Stimulated activated CD4-positive, alpha-beta T cell treated with anti-CD3 and anti-CD28 coated beads, TNF-alpha, amount 100 ng/mL, for 4 hours (primary cell): ENCODE data around the gene PSMD9.
"Not testable (repeated sequence)": the region's sequence is repeated elsewhere in the genome, so short reads cannot be mapped to it uniquely, and the experiment has no call there.

ENCODE experiments used
- DNase-seq, 3 experiments: peaks; one replicate each; pipeline ENCODE4 v3.0.0-alpha.2; 2020; ENCODE audit warnings: low read depth in 3 of 3

Gene PSMD9

DNA sequence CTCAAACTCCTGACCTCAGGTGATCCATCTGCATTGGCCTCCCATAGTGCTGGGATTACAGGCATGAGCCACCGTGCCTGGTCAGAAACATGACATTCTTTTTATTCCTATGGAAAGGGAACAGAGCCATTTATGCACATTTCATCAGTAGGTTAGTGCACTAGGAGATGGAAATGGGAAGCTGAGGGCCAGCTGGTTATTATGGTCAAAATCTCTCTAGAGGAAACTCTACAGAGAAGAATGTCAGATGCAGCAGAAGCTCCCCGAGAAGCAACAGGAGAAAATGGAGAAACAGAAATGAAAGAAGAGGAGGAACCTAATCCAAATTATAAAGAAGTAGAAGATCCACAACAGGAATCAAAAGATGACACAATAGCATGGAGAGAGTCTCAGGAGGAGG lies 32.5 kb downstream of the PSMD9 start:
- DNase-seq, result no peak

DNA sequence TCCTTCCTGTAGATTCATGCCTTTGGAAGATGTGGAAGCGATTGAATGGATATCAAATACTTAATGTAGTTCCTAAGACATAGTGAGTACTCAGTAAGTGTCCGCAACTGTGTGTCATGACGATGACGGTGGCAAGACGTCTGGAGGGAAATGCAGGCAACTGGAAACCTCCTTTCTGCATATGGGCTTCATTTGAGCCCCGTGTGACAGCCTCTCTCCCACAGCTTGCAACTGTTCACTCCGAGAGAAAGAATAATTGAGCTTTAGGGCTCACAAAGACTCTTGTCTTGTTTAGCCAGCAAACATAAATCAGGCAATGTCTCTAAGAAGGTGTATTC lies 36.7 kb downstream of the PSMD9 start:
- no peak for DNase-seq

DNA sequence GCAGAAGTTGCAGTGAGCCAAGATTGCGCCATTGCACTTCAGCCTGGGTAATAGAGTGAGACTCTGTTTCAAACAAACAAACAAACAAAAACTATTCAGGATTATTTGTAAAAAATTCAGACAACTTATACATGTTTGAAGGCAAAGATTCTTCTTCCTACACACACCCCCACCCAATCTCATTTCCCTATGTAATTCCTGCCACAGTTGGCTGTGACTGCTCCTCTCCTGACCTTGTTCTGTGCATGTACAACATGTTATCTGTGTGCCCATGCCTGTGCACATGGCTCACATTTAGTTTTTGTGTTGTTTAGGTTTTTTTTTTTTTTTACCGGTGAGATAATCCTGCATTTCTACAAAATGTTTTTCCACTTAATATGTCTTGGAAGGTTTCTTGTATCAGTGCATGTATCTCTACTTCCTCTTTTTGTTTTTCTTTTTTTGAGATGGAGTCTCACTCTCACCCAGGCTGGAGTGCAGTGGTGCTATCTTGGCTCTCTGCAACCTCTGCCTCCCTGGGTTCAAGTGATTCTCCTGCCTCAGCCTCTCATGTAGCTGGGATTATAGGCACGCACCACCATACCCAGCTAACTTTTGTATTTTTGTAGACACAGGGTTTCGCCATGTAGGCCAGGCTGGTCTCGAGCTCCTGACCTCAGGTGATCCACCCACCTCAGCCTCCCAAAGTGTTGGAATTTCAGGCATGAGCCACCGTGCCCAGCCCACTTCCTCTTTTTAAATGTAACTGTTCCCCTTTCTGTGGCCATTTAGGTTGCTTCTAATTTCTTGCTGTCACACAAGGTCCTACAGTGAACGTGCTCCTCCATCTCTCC lies 38.5 kb downstream of the PSMD9 start:
- DNase-seq, result no peak

DNA sequence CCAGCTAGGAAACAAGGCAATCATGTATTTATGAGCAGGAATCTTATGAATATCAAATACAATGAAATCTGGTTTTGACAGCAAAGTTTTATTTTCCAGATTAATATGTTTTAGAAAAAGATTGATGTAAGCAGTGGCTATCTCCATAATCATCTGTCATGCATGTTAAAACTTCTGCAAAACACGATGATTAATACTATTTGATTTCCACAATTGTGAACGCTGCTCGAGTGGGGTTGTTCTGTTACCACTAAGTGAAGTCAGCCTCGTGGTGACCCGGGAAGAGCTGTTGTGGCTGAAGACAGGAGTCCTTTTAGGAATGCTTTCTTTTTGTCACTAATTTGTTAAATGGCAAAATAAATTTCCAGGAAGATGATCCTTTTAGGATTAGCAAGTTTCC lies 39.2 kb downstream of the PSMD9 start:
- no peak for DNase-seq

DNA sequence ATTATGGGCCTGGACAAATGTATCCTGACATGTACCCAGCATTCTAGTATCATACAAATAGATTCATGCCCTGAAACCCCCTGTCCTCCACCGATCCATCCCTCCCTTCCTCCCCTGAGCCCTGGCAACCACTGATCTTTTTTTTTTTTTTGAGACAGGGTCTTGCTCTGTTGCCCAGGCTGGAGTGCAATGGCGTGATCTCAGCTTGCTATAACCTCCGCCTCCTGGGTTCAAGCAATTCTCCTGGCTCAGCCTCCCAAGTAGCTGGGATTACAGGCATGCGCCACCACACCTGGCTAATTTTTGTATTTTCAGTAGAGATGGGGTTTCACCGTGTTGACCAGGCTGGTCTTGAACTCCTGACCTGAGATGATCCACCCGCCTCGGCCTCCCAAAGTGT lies 41.0 kb downstream of the PSMD9 start:
- DNase-seq, result not testable (repeated sequence)

DNA sequence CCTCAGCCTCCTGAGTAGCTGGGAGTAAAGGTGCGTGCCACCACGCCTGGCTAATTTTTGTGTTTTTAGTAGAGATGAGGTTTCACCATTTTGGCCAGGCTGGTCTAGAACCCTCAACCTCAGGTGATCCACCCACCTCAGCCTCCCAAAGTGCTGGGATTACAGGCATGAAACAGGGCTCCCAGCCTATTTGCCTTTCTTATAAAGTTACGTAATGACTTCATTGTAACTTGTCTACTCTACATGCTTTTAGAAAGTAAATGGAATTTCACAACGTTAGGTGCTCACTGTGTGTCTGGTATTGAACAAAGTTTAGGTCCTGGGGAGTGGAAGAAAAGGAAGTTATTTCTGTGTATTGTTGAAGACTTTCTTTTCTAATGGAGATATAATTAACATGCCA lies 42.3 kb downstream of the PSMD9 start:
- DNase-seq, result no peak

DNA sequence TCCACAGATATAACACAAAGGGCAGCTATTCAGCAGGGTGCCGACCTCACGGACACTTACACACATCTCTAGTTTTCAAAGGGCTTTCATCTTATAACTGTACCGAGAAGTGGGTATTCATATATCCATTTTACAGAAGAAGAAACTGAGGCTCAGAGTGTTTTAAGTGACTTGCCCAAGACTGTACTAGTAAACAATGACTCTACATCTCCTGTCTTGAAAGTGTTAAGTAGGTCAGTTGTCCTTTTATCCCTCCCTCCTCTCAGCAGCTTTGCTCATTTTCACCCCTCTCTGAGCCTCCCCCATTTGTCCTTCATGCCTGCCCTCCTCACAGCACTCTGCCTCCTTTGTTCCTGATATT lies 43.6 kb downstream of the PSMD9 start:
- DNase-seq, result no peak

DNA sequence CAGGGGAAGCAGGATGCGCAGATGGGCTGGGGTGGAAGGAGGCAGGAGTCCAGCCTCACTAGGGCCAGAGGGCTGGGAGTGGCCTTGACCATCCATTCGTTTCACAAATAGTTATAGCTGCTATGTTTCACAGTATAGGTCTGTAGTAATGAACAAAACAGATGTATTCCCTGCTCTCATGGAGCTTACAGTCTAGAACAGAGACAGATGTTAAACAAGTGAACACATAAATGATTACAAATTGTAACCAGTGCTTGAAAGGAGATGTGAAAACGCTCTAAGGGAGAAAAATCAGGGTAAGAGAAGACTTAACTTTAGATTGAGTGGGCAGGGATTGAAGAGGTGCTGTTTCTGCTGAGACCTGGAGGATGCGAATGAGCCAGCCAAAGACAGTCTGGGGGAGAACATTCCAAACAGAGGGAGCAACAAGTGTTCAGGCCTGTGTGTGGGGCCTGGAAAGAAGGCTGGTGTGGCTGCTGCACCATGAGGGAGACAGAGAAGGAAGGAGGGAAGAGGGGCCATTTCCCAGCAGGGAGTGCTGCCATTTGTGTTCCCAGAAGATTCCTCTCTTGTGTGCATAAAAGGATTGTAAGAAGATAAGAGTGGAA lies 44.4 kb downstream of the PSMD9 start:
- no peak for DNase-seq

DNA sequence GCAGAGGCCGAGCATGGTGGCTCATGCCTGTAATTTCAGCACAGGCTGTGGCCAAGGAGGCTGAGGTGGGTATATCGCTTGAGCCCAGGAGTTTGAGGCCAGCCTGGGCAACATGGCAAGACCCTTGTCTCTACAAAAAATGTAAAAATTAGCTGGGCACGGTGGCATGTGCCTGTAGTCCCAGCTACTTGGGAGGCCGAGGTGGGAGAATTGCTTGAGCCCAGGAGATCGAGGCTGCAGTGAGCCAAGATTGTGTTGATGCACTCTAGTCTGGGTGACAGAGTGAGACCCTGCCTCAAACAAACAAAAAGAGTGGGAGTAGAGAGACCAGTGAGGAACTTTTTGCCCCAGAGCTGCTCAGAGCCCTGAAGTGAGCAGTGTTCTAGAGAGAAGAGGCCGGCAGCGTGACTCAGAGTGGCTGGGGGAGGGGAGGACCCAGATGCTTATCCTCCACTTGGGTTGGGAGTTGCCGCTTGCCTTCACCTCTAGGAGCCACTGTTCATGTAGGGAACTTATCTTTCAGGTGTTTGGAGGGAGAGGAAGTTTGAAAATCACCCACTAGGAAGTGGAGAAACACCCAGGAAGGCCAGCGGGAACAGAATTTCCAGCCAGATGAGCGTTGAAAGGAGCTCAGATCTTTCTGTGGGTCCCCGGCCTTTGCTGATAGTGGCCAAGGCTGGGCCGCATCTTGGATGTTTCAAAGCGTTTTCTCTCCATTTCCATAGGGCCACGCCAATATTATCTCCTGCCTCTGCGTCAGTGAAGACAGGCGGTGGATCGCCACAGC lies 45.1 kb downstream of the PSMD9 start:
- DNase-seq, result no peak

DNA sequence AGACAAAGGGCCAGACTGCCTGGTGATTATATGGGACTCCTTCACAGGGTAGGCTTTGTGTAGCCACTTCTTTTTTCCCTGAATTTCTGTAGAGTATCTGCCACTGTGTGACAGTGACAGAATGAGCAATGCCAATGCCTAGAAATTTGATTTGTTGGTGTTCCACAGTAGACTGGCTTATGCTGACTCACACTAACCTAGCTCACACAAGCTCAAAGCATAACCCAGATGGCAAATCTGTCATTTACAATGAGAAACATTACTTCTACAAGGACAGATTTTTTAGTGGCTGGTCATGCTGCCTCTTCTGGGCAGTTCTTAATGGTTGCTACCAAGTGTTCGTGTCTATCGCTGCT lies 45.7 kb downstream of the PSMD9 start:
- DNase-seq, result no peak

DNA sequence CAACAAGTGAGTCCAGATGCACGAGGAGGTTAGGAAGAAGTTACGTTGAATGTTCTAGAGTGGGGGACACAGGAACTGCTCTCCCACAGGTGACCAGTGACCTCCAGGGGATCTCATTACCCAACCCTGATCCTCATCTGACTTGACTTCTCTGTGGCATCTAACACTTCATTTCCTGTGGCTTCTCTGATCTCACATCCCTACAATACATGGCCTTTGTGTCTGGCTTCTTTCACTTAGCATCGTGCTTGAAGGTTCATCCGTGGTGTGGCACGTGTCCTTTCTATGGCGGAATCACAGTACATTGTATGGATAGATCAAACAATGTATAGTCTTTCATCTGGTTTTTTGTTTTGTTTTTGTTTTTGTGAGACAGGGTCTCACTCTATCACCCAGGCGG lies 49.1 kb downstream of the PSMD9 start:
- DNase-seq, result no peak

DNA sequence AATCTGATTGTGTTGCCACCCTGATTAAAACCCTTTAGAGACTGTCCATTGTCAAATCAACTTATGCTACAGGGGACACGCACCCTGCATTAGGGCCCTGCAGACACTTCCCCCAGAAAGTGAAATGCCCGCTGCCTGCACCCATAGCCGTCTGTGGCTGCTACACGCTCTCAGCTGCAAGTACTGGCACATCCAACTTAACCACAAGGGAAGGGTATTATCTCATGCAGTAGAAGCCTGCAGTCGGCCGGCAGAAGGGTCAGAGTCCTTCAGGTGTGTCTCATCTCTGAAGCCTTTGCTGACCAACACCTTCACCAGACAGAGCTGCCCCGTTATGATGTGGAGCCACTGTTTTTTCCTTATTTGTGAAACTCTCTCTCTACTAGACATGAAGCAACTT lies 50.6 kb downstream of the PSMD9 start:
- DNase-seq, result no peak

DNA sequence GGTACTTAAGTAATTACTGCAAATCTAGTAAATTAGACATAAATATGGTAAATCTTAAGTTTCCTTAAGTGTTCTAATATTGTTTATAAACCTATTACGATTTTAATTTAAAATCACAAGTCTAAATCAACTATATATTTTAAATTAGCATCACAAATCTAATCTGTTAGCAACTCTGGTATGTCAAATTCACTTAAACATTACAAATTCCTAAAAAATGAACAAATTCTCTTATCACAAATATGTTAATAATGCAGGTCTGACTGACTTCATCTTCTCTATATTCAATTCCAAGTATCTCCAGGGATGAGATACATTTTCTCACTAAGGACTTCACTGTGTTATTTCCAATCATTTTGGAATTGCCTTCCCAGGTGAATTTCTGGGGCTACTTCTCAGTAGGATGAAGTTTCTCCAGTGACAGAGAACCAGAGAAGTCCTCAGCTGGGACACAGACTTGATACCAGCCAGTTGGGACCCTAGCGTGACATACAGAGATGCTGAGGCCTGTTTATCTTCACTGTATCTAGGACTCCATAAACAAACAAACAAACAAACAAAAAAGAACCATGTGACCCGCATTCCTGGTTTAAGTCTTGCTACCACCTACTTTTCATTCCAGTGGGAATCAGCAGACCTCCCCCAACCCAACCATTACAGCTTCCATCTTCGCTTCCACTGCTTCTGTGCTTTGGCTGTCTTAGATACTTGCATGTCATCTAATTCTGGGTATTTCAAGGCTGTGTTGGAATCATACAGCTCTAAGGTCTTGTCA lies 51.6 kb downstream of the PSMD9 start:
- no peak for DNase-seq

DNA sequence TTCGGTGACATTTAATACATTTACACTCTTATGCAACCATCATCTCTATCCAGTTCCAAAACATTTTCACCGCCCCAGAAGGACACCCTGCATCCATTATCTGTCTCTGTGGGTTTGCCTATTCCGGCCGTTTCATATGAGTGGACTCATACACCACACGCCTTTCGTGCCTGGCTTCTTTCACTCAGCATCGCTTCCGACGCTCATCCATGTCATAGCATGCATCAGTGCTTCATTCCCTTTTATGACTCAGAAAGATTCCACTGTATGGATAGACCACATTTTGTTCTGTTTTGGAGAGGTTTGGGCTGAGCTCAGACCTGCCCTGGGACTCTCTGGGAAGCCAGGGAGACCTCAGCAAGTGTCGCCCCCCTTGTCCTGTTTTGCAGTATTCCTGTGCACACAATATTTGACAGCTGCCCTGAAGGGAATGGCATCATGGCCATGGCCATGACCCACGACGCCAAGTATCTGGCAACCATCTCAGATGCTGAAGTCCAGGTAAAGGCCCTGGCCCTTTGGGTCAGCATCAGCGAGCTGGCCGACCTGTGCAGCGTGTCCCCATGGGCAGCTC lies 53.6 kb downstream of the PSMD9 start:
- DNase-seq, result no peak

DNA sequence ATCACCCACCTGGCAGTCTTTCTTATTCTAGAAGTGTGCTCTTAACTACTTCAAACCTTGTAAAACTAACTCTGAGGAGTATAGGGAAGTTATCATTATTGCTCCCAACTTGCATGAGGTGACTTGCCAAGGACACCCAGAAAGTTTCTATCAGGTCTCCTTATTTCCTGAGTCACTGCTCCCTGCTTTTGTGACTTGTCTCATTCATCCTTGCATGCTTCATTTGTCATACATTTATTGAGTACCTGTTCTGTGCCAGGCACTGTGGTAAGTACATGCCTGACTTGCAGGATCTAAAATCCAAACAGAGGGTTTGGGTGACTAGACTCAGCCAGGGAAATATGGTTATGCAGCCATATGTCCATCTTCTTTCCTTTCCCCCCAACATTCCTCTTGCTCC lies 55.3 kb downstream of the PSMD9 start:
- DNase-seq, result no peak

DNA sequence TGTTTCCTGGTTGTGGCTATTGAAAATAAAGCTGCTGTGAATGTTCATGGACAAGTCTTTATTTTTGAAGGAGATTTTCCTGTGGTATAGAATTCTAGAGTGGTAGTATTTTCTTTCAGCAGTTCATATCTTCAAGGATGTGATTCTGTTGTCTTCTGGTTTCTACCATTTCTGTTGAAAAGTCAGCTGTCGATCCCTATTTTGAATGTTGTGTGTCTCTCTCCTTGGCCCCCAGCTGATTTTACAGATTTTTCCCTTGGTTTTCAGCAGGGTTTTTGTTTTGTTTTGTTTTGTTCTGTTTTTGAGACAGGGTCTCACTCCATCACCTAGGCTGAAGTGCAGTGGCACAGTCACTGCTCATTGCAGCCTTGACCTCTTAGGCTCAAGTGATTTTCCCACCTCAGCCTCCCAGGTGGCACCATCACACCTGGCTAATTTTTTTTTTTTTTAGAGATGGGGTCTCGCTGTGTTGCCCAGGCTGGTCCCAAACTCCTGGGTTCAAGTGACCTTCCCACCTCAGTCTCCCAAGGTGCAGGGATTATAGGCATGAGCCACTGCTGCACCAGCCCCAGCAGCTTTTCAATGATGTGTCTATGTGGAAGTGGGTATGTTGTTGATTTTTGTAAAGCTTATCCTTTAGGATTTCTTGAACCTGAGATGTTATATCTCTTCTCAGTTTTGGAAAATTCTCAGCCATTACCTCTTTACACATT lies 57.9 kb downstream of the PSMD9 start:
- no peak for DNase-seq

DNA sequence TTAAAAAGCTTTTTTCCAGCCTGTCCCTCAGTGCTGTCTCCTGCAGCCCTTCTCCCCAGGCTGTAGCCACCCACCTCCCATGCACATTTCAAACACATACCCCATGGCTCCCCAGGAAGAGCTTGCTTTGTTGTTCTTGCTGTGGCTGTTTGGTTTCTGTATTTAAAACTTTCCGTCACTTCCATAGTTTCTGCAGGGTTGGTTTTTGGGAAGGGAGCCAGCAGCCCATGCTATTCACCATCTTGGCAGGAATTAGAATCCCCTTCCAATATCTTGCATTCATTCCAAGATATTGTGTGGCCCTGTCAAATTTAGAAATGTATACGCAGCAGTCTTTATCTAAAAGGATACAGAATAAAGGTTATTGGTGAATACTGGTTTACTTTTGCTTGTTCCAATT lies 59.4 kb downstream of the PSMD9 start:
- no peak for DNase-seq

DNA sequence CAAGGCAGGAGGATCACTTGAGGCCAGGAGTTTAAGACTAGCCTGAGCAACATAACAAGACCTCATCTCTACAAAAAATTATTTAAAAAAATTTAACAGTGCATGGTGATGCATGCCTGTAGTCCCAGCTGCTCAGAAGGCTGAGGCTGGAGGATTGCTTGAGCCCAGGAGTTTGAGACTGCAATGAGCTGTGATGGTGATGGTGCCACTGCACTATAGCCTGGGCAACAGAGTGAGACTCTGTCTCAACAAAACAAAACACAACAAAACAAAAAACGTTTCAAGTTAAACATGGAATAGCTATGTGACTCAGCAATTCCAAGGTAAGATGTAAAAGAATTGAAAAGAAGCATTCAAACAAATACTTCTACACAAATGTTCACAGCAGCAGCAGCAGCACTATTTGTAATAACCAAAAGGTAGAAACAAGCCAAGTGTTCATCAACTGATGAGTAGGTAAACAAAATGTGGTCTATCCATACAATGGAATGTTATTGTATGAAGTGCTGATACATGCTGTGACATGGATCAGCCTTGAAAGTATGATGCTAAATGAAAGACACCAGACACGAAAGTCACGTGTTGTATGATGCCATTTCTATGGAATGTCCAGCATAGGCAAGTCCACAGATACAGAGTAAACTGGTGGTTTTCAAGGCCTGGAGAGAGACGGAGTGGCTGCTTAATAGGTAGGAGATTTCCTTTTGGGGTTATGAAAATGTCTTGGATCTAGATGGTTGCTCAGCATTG lies 61.2 kb downstream of the PSMD9 start:
- DNase-seq, result no peak

DNA sequence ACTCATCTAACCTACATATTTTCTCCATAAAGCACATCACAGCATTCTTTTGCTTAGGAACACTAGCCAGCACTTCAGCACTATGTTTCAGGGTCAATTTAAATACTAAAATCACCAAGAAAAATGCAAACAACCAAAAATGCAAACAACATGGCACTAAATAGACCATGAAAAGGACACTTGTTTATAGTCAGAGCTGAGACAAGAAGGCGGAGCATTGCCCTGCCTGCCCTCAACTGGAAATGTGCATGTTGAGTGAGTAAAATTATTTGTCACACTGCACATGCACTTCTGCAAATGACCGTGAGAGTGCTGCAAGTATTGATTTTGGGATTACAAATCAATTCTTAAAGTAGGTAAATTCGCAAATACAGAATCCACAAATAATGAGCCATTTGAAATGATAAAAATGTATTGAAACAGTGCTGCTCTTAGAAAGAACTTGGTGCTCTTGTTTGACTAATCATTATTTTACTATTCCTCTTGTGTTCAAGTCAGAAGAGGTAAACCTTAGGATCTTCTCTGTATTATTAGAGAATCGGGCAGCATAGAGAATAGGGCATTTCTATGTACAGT lies 64.6 kb downstream of the PSMD9 start:
- DNase-seq, result no peak

DNA sequence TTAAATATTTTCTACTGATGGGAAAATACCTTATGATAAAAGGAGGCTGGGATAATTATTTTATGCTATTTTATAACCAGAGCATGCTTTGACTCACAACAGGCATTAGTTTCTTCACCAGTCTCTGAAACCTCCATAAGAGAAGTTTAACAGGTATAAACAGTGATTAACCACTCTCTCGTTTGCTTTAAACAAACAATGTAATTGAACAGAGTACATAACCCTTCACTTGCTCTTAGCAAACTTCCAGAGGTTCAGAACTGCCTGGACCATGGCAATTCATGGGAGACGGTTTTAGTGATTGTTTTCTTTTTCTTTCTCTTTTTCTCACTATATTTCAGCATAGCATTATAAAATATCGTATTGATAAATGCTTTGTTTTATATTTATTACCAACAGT lies 65.1 kb downstream of the PSMD9 start:
- no peak for DNase-seq
